Upper lobe of left lung (tissue), 4 donors: ENCODE measurements around the gene TEX19.

ENCODE experiments used
- CTCF ChIP-seq, 6 experiments: fragments of 450-650 bp in 4 of 6; fragments of 200-600 bp in 2 of 6; sonication (generic) in 2 of 6; IDR thresholded peaks; one replicate each; pipeline ENCODE4 v1.5.1; 2016 to 2019; ENCODE audit warnings: antibody characterized with exemption in 6 of 6
- EP300 ChIP-seq, 4 donors: sonication (generic); formaldehyde crosslinking; IDR thresholded peaks; one replicate each; pipeline ENCODE4 v1.5.1; 2017; ENCODE audit warnings: antibody characterized with exemption in 4 of 4, control low read depth in 2 of 4
- POLR2A ChIP-seq, 4 donors: fragments of 450-650 bp; IDR thresholded peaks; one replicate each; pipeline ENCODE4 v1.5.1; 2016 to 2017; ENCODE audit warnings: antibody characterized with exemption in 4 of 4, mild to moderate bottlenecking in 2 of 4
- POLR2AphosphoS5 ChIP-seq, 2 donors: sonication (generic); formaldehyde crosslinking; IDR thresholded peaks; one replicate each; pipeline ENCODE4 v1.5.1; 2017; ENCODE audit warnings: antibody characterized with exemption in 2 of 2

- no peak for TF ChIP-seq CTCF (IDR thresholded peaks at IDR 0.05)
- no peak for TF ChIP-seq POLR2A (IDR thresholded peaks at IDR 0.05)
- TF ChIP-seq POLR2AphosphoS5 (IDR thresholded peaks at IDR 0.05): no peak
- no peak for TF ChIP-seq EP300 (IDR thresholded peaks at IDR 0.05)
These were observed 48.2 kb upstream of the TEX19 start for GRCh38 chr17:82310877-82311276.
